PFSK-1 (cell line): Measurements from ENCODE around the gene FAM50B.

Source experiments
- POLR2AphosphoS5 ChIP-seq: IDR thresholded peaks from 2 replicates; pipeline ENCODE4 v1.6.1; 2012; ENCODE audit warnings: low read depth, mild to moderate bottlenecking, control low read depth, low read length, moderate library complexity
- SIN3A ChIP-seq: IDR thresholded peaks from 2 replicates; pipeline ENCODE4 v1.6.1; 2012; ENCODE audit warnings: mild to moderate bottlenecking, low read length, moderate library complexity, borderline replicate concordance; ENCODE audit not compliant: insufficient read depth

DNA sequence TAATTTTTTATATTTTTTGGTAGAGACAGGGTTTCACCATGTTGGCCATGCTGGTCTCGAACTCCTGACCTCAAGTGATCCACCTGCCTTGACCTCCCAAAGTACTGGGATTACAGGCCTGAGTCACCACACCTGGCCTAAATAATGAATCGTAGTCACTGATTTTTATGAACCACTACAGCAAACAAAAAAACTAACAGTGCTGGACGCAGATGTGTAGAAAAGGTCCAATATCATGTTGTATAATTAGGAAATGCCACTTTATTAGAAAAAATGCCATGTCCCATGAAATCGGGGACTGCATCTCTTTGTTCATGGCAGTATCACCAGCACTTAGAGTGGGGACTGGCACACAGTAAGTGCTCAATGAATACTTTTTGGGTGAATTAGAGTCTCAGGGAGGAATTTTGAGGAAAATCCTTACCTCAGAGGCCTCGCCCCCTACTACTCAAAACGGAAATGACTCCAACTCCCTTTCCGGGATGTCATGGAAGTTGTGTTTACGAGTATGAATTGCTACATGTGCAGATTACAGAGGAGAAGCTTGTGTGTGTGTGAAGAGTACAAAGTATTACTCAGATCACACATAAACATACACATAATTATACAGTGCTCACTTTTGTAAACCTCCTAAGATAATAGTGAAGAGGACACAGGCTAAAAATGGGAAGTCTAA lies 43.6 kb upstream of the FAM50B start:
- TF ChIP-seq POLR2AphosphoS5 (no peak), SIN3A (no peak)
